K562 (cell line): Measurements from ENCODE around the gene PPM1D. TPM values are rescaled to one million over a fixed set of nuclear protein-coding genes. Genes with fewer than 3 reads are reported as not detected.

Experiments
- ADNP ChIP-seq: fragments of 200-800 bp; sonication (Bioruptor generic); IDR thresholded peaks from 2 replicates; pipeline ENCODE4 v1.6.1; 2016; ENCODE audit warnings: missing genetic modification characterization, missing compliant biosample characterization
- CGGBP1 ChIP-seq: fragments of 250-450 bp; sonication (Bioruptor Pico); IDR thresholded peaks from 2 replicates; pipeline ENCODE4 v1.9.0; 2021; ENCODE audit warnings: mild to moderate bottlenecking
- GATAD2A ChIP-seq: fragments of 450-650 bp; IDR thresholded peaks from 2 replicates; pipeline ENCODE4 v1.6.1; 2017
- GATAD2B ChIP-seq: fragments of 450-650 bp; IDR thresholded peaks from 2 replicates; pipeline ENCODE4 v1.6.1; 2017; ENCODE audit warnings: mild to moderate bottlenecking, borderline replicate concordance
- HDAC2 ChIP-seq: fragments of 450-650 bp; IDR thresholded peaks from 2 replicates; pipeline ENCODE4 v1.6.1; 2016; ENCODE audit warnings: mild to moderate bottlenecking
- JUND ChIP-seq, 2 experiments: IDR thresholded peaks; 2 replicates in 1 of 2; 3 replicates in 1 of 2; pipeline ENCODE4 v1.6.1; 2011; ENCODE audit warnings: borderline replicate concordance in 2 of 2, low read depth in 2 of 2, low read length in 2 of 2, improper control_type of control experiment in 1 of 2, missing biosample characterization in 1 of 2, missing genetic modification characterization in 1 of 2, missing genetic modification reagents in 1 of 2
- KLF1 ChIP-seq: fragments of 450-650 bp; IDR thresholded peaks from 2 replicates; pipeline ENCODE4 v1.6.1; 2016; ENCODE audit warnings: missing genetic modification characterization, missing compliant biosample characterization
- MCM5 ChIP-seq: fragments of 450-650 bp; IDR thresholded peaks from 2 replicates; pipeline ENCODE4 v1.6.1; 2016; ENCODE audit warnings: low read depth
- MTA3 ChIP-seq: fragments of 450-650 bp; formaldehyde crosslinking; IDR thresholded peaks from 2 replicates; pipeline ENCODE4 v1.6.1; 2017; ENCODE audit warnings: mild to moderate bottlenecking, borderline replicate concordance
- NFE2 ChIP-seq: IDR thresholded peaks from 2 replicates; pipeline ENCODE4 v1.6.1; 2014; ENCODE audit warnings: antibody characterized with exemption, low read depth
- NFYB ChIP-seq: IDR thresholded peaks from 2 replicates; pipeline ENCODE4 v1.6.1; 2011; ENCODE audit warnings: mild to moderate bottlenecking, moderate library complexity; ENCODE audit not compliant: insufficient read length; ENCODE audit errors: extremely low read depth
- NKRF ChIP-seq: fragments of 450-650 bp; IDR thresholded peaks from 2 replicates; pipeline ENCODE4 v1.6.1; 2016; ENCODE audit warnings: borderline replicate concordance
- RBM25 ChIP-seq: fragments of 200-400 bp; formaldehyde crosslinking; IDR thresholded peaks from 2 replicates; pipeline ENCODE4 v1.6.1; 2018; ENCODE audit warnings: low read length, low read depth, moderate library complexity; ENCODE audit not compliant: severe bottlenecking
- SMAD4 ChIP-seq: fragments of 250-450 bp; sonication (Bioruptor Pico); conservative IDR thresholded peaks from 2 replicates; pipeline ENCODE4 v1.8.0; 2021; ENCODE audit warnings: inconsistent platforms, mild to moderate bottlenecking, moderate library complexity
- TRIM24 ChIP-seq, 2 experiments: fragments of 450-650 bp; IDR thresholded peaks; 2 replicates each; pipeline ENCODE4 v1.6.1; 2016
- U2AF2 ChIP-seq: fragments of 200-400 bp; formaldehyde crosslinking; optimal IDR thresholded peaks from 2 replicates; pipeline ENCODE3; 2017; ENCODE audit warnings: low read depth, mild to moderate bottlenecking, low read length
- ZBTB12 ChIP-seq: fragments of 250-450 bp; sonication (Bioruptor Pico); IDR thresholded peaks from 2 replicates; pipeline ENCODE4 v1.4.0; 2020
- ZNF395 ChIP-seq: fragments of 200-800 bp; sonication (Bioruptor generic); IDR thresholded peaks from 2 replicates; pipeline ENCODE4 v1.6.1; 2017; ENCODE audit warnings: missing genetic modification characterization, missing compliant biosample characterization
- ZNF445 ChIP-seq: fragments of 250-450 bp; sonication (Bioruptor Pico); IDR thresholded peaks from 2 replicates; pipeline ENCODE4 v1.4.0; 2020; ENCODE audit warnings: low read depth, mild to moderate bottlenecking, moderate library complexity
- polyA plus RNA-seq, 8 experiments: library from polyadenylated mRNA; depleted of rRNA in 4 of 8; stranded (reverse) in 5 of 8; unstranded in 3 of 8; fragments of >200 nt; fragmentation: Nextera tagmentation in 2 of 8; fragmentation: Illumina TruSeq in 1 of 8; extraction: Ambion mirVana in 2 of 8; extraction: Trizol in 1 of 8; gene quantifications; 2 replicates each; pipeline versions ENCODE4 v1.2.1 to v1.2.3, GENCODE V29; 2011 to 2014; ENCODE audit warnings: inconsistent platforms in 1 of 8, missing spikeins in 1 of 8
- total RNA-seq, 7 experiments: library from RNA; depleted of rRNA in 6 of 7; stranded (reverse); fragments of >200 nt in 6 of 7; fragmentation: Illumina TruSeq in 2 of 7; extraction: Trizol in 2 of 7; gene quantifications; 2 replicates each; pipeline versions ENCODE4 v1.2.1 to v1.2.3, GENCODE V29; 2011 to 2021; ENCODE audit warnings: low replicate concordance in 1 of 7

Gene PPM1D
- total and polyA plus RNA-seq, 9 of the 15 experiments (the other 6 are each of a cell fraction or from before 2014, with no cell fraction given): 2.1 to 19.0 (median 7.8) TPM

GRCh38 chr17:60599620-60600489 lies at the start of gene PPM1D (continued):
- TF ChIP-seq RBM25 (peak; percentile 82), HDAC2 (peak; percentile 58), ZBTB12 (peak; percentile 75), JUND (IDR thresholded peaks at IDR 0.05; ENCODE audit: borderline replicate concordance, low read depth, low read length) (peak; percentile 74; the same call in 1 of the 2 replicates), JUND (tag; IDR thresholded peaks at IDR 0.05; ENCODE audit: borderline replicate concordance, low read depth, low read length) (0 out of 3 replicates have a peak, but pooled peaks have one; percentile 5), U2AF2 (no peak), GATAD2A (no peak), MCM5 (no peak), SMAD4 (CRISPR knock-in tag) (peak; percentile 75; the same call in 1 of the 2 replicates), MTA3 (peak; percentile 67; the same call in 1 of the 2 replicates), ZNF395 (CRISPR knock-in tag) (peak; percentile 75), NFE2 (no peak), ZNF445 (no peak), NFYB (peak; percentile 84), NKRF (peak; percentile 48; the same call in 1 of the 2 replicates), ADNP (tag) (no peak), KLF1 (tag) (no peak), TRIM24 (IDR thresholded peaks at IDR 0.05) (peak in 1 of 2 experiments; percentile 8; a peak in 2 of 4 replicates), CGGBP1 (CRISPR knock-in tag) (peak; percentile 86), GATAD2B (no peak)
